Osteocyte (in vitro differentiated cells): Measurements from ENCODE around the gene OR13C2. TPM values are rescaled to one million over a fixed set of nuclear protein-coding genes. Genes with fewer than 3 reads are reported as not detected.

Experiments used
- total RNA-seq: library from RNA; stranded (reverse); gene quantifications from 2 replicates; pipeline ENCODE4 v1.2.1, GENCODE V29; 2021

The OR13C2 gene
- total RNA-seq, 1 donor from 2014 or later, result not detected

Other genes starting within 250 kb of the OR13C2 start
- not detected in 2 replicates for gene OR13F1, start 101.4 kb downstream of the OR13C2 start, total RNA-seq
- gene OR13C4, start 78.4 kb downstream of the OR13C2 start, total RNA-seq, result not detected in 2 replicates
- gene OR13C3, start 68.8 kb downstream of the OR13C2 start, total RNA-seq, result not detected in 2 replicates
- not detected in 2 replicates for gene OR13C8, start 36.5 kb downstream of the OR13C2 start, total RNA-seq
- not detected in 2 replicates for gene OR13C5, start 6.2 kb downstream of the OR13C2 start, total RNA-seq
- gene OR13C9, start 12.6 kb upstream of the OR13C2 start, total RNA-seq, result not detected in 2 replicates
- not detected in 2 replicates for gene OR13D1, start 88.9 kb upstream of the OR13C2 start, total RNA-seq
- gene NIPSNAP3A, start 142.1 kb upstream of the OR13C2 start, total RNA-seq, result 23.7 and 27.4 TPM in 2 replicates
- 3.1 TPM in 2 replicates for gene NIPSNAP3B, start 158.5 kb upstream of the OR13C2 start, total RNA-seq